GM13977 (cell line): Measurements from ENCODE around the gene MARCHF5.
"Not testable (repeated sequence)": the region's sequence is repeated elsewhere in the genome, so short reads cannot be mapped to it uniquely, and the experiment has no call there.

Experiments used
- DNase-seq: peaks from one replicate; pipeline ENCODE4 v3.0.0; 2012; ENCODE audit warnings: low spot score
- CTCF ChIP-seq: IDR thresholded peaks from 2 replicates; pipeline ENCODE4 v1.5.1; 2012; ENCODE audit warnings: mild to moderate bottlenecking, control low read depth; ENCODE audit not compliant: insufficient read depth; ENCODE audit errors: extremely low read depth, missing control alignments
- in situ Hi-C: fragments of 300-500 bp; cut with MboI; formaldehyde crosslinking; loops from one replicate; pipeline ENCODE4 v1.12.0; 2022; ENCODE audit warnings: low sequenced_read_pairs, low pct_unique_long_range_greater_than_20kb, mixed read lengths, inconsistent platforms; ENCODE audit not compliant: unreplicated experiment

The MARCHF5 gene

GRCh38 chr10:92323079-92323478 is 32.1 kb downstream of the MARCHF5 start:
- in situ Hi-C loops, result no loop called here
- TF ChIP-seq CTCF, result no peak
- DNase-seq, result no peak

GRCh38 chr10:92327445-92328433 is 36.8 kb downstream of the MARCHF5 start:
- TF ChIP-seq CTCF, result no peak
- no peak for DNase-seq
- in situ Hi-C loops, result no loop called here

GRCh38 chr10:92328993-92329392 is 38.0 kb downstream of the MARCHF5 start:
- no peak for TF ChIP-seq CTCF
- no peak for DNase-seq
- in situ Hi-C loops, result no loop called here

- in situ Hi-C loops, DNase-seq: not testable (repeated sequence)
These were observed 39.0 kb downstream of the MARCHF5 start for GRCh38 chr10:92329927-92330326.

- in situ Hi-C loops, result no loop called here
- no peak for TF ChIP-seq CTCF
- no peak for DNase-seq
These were observed 51.8 kb downstream of the MARCHF5 start for GRCh38 chr10:92342796-92343195.

- not testable (repeated sequence) for DNase-seq
These were observed 54.6 kb downstream of the MARCHF5 start for GRCh38 chr10:92345575-92345974.

GRCh38 chr10:92347035-92347676 is 56.2 kb downstream of the MARCHF5 start:
- in situ Hi-C loops, DNase-seq: not testable (repeated sequence)

More at GRCh38 chr10:92345575-92345974, 54.6 kb downstream of the MARCHF5 start:
- in situ Hi-C loops, result not testable (repeated sequence)

GRCh38 chr10:92350411-92350810 is 59.4 kb downstream of the MARCHF5 start:
- TF ChIP-seq CTCF, result no peak
- in situ Hi-C loops, result no loop called here
- no peak for DNase-seq
